Measurements from ENCODE around the gene CAP2. TPM values are rescaled to one million over a fixed set of nuclear protein-coding genes. Genes with fewer than 3 reads are reported as not detected.
A peak's percentile ranks its signal among the peaks of the same experiment; 100 is the strongest.

Gene CAP2
- total RNA-seq, 4 donors from 2014 or later, result 3.5 to 8.9 (median 4.5) TPM

DNA sequence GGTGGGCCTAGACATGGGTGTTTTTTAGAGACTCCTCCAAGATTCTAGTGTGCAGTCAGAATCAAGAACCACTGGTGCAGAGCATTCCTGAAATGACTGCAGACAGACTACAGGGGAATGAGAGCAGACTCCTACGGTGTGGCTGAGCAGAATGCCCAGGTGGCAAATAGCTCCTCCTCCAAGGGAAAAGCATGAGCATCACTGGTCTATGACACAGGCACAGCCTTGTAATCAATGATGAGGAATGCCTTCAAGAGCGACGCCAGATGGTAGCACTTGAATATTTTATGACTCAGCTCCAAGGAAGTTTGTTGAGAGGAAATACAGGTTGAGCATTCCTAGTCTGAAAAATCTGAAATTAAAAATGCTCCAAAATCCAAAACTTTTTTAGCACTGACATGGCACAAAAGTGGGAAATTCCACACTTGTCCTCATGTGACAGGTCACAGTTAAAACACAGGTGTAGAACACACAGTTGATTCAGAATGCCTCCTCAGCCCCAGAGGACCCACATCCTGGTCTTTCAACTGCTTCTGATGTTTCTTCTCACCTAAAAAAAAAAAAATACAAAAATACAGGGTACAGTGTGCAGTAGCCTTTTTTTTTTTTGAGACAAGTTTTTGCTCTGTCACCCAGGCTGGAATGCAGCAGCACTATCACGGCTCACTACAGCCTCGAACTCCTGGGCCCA, 196.2 kb downstream of the CAP2 start:
- ATAC-seq (ENCODE audit: low FRiP score), result no peak
- DNase-seq (ENCODE audit: low spot score), result no peak
- TF ChIP-seq, protein P1, sequence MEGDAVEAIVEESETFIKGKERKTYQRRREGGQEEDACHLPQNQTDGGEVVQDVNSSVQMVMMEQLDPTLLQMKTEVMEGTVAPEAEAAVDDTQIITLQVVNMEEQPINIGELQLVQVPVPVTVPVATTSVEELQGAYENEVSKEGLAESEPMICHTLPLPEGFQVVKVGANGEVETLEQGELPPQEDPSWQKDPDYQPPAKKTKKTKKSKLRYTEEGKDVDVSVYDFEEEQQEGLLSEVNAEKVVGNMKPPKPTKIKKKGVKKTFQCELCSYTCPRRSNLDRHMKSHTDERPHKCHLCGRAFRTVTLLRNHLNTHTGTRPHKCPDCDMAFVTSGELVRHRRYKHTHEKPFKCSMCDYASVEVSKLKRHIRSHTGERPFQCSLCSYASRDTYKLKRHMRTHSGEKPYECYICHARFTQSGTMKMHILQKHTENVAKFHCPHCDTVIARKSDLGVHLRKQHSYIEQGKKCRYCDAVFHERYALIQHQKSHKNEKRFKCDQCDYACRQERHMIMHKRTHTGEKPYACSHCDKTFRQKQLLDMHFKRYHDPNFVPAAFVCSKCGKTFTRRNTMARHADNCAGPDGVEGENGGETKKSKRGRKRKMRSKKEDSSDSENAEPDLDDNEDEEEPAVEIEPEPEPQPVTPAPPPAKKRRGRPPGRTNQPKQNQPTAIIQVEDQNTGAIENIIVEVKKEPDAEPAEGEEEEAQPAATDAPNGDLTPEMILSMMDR (IDR thresholded peaks at IDR 0.05), result no peak

DNA sequence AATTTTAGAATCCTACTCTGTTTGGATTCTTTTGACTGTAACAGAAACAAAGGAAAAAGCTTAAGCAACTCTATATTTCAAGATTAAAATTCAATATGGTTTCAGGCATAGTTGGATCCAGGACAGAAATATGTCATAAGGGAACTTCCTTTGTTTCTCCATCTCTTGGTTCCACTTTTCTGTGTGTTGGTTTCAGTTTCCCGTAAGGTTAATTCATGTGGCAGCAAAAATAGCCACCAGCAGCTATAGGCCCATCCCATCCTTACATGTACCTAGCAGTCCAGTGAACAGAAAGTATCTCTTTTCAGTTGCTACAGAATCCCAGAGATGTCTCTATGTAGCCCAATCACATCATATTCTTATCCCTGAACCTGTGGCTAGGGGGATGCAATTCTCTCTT, 197.9 kb downstream of the CAP2 start:
- DNase-seq (ENCODE audit: low spot score), result no peak
- TF ChIP-seq, protein P1 (IDR thresholded peaks at IDR 0.05), result no peak
- no peak for ATAC-seq (ENCODE audit: low FRiP score)

DNA sequence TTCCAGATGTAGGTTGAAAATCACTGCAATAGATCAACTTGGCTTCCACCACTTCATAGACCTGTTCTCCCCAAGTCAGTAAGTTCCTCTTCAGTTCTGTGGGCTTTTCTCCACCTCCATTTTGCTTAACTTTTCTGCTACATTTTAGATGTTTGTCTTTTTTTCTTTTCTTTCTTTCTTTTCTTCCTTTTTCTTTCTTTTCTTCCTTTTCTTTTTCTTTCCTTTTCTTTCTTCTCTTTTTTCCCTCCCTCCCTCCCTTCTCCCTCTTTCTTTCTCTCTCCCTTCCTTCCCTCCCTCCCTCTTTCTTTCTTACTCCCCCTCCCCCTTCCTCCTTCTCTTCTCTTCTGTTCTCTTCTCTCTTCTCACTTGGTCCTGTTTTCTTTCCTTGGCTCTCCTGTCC, 199.9 kb downstream of the CAP2 start:
- DNase-seq (ENCODE audit: low spot score), result no peak
- ATAC-seq (ENCODE audit: low FRiP score), result no peak
- TF ChIP-seq, protein P1 (IDR thresholded peaks at IDR 0.05), result no peak

DNA sequence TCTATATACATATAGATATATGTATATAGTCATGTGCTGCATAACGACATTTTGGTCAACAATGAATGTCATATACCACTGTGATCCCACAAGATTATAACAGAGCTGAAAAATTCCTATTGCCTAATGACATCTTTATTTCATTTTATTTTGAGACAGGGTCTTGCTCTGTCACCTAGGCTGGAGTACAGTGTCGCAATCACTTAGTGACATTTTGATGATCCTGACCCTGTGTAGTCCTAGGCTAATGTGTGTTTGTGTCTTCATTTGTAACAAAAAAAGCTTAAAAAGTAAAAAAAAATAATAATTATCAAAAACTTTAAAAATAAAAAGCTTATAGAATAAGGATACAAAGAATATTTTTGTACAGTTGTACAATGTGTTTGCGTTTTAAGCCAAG, 202.7 kb downstream of the CAP2 start:
- DNase-seq (ENCODE audit: low spot score) (no peak), ATAC-seq (ENCODE audit: low FRiP score) (no peak)
- TF ChIP-seq, protein P1 (IDR thresholded peaks at IDR 0.05), result no peak

DNA sequence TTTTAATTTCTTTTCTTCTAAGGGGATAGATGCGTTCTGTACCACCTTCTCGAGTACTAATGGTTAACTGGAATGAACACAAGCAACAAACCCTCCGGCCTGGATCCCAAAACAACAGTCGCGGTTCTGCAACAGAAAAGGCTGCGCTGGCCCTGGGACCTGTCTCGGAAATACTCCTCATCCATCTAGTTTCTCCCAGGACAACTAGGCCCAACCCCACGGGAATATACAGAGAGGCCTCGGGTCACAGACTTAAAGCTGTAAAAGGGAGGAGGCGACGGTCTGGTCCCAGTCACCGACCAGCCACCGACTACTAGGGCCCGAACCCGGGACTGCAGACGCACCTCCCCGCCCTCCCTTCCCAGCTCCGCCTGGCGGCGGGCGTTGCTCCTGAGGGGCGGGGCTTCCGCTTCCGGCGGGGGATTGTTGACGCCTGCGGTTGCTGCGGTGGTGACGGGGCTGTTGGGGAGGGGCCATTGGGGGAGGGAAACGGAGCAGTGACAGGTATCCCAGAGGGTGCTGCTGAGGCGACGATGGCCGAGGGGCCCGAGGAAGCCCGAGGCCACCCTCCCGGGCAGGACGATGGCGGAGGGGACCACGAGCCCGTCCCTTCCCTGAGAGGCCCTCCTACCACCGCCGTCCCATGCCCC, 206.6 kb downstream of the CAP2 start, which contains the start of gene FAM8A1:
FAM8A1 (plus strand) TSS at position 426 of the 650 bp plus-strand sequence; CDS start at position 534, 108 bp downstream.
- TF ChIP-seq, protein P1 (IDR thresholded peaks at IDR 0.05), result no peak
- peak; percentile 97 for ATAC-seq (ENCODE audit: low FRiP score)
- DNase-seq (ENCODE audit: low spot score), result peak; percentile 88

DNA sequence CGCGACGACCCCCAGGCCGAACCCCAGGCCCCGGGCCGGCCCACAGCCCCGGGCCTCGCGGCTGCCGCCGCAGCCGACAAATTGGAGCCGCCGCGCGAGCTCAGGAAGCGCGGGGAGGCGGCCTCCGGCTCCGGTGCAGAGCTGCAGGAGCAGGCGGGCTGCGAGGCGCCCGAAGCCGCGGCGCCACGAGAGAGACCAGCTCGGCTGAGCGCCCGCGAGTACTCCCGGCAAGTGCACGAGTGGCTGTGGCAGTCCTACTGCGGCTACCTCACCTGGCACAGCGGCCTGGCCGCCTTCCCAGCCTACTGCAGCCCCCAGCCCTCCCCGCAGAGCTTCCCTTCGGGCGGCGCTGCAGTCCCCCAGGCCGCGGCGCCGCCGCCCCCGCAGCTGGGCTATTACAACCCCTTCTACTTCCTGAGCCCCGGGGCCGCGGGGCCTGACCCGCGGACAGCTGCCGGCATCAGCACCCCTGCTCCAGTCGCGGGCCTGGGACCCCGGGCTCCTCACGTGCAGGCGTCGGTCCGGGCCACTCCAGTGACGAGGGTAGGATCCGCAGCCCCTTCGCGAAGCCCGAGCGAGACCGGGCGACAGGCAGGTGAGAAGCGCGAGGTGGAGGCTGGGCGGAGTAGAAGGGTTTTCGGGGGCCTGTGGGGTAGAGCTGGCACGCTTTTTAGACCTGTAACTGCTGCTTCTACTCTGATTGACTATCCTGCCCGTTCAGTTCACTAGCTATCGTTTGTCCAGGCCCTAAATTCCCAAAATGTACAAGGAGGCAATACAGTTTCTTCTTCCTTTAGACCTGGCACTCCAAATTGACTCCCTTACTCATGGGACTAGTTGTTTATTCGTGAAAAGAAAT, 207.4 kb downstream of the CAP2 start:
- no peak for DNase-seq (ENCODE audit: low spot score)
- ATAC-seq (ENCODE audit: low FRiP score), result peak; percentile 73
- TF ChIP-seq, protein P1 (IDR thresholded peaks at IDR 0.05), result no peak
